Caco-2 (cell line): ENCODE results near the gene CRTC3. TPM values are rescaled to one million over a fixed set of nuclear protein-coding genes. Genes with fewer than 3 reads are reported as not detected.
"Not testable (repeated sequence)": the region's sequence is repeated elsewhere in the genome, so short reads cannot be mapped to it uniquely, and the experiment has no call there.

Source experiments
- BruUV-seq: library from RNA; stranded (reverse); fragments of 400-500 nt; replicated peaks from 2 replicates; lab custom pipeline; 2021; lab: Mats Ljungman, UMichigan
- CTCF ChIA-PET: fragments of 300-600 bp; sonication (Branson Sonifier 250); formaldehyde crosslinking; loops from one replicate; lab custom pipeline; 2022; ENCODE audit warnings: antibody characterized with exemption; lab: Charles Lee
- POLR2A ChIA-PET: fragments of 300-600 bp; sonication (Branson Sonifier 250); formaldehyde crosslinking; loops from one replicate; lab custom pipeline; 2022; ENCODE audit warnings: antibody characterized with exemption; lab: Charles Lee
- DNase-seq, 2 experiments: peaks; one replicate each; pipeline versions ENCODE4 v3.0.0 to v3.0.0-alpha.2; 2020 to 2022
- H3K27me3 ChIP-seq: replicated peaks from 2 replicates; pipeline ENCODE4 v1.6.0; 2011; ENCODE audit warnings: low read length; ENCODE audit not compliant: control insufficient read depth, insufficient read depth
- H3K36me3 ChIP-seq: 2 replicates; pipeline ENCODE4 v1.5.1; 2011; ENCODE audit warnings: low read length; ENCODE audit not compliant: control insufficient read depth, insufficient read depth
- H3K4me1 ChIP-seq: fragments of 250-450 bp; sonication (Bioruptor Pico); 2 replicates; pipeline ENCODE4 v1.5.1; 2020; ENCODE audit warnings: mild to moderate bottlenecking
- H3K4me3 ChIP-seq: 2 replicates; pipeline ENCODE4 v1.5.1; 2011; ENCODE audit warnings: low read depth, mild to moderate bottlenecking, control low read depth, low read length
- H3K9me3 ChIP-seq: fragments of 250-450 bp; sonication (Bioruptor Pico); 2 replicates; pipeline ENCODE4 v1.5.1; 2020; ENCODE audit warnings: mild to moderate bottlenecking, moderate library complexity
- H3K27ac Mint-ChIP-seq: one replicate; pipeline ENCODE4 v1.8.0; 2022; ENCODE audit warnings: mixed read lengths; ENCODE audit not compliant: unreplicated experiment
- H3K27me3 Mint-ChIP-seq: one replicate; pipeline ENCODE4 v1.8.0; 2022; ENCODE audit warnings: mixed read lengths; ENCODE audit not compliant: insufficient read depth, unreplicated experiment
- H3K36me3 Mint-ChIP-seq: one replicate; pipeline ENCODE4 v1.8.0; 2022; ENCODE audit warnings: mild to moderate bottlenecking, mixed read lengths; ENCODE audit not compliant: insufficient read depth, unreplicated experiment
- H3K4me1 Mint-ChIP-seq: one replicate; pipeline ENCODE4 v1.8.0; 2022; ENCODE audit warnings: low read depth, mixed read lengths; ENCODE audit not compliant: unreplicated experiment
- H3K4me3 Mint-ChIP-seq: one replicate; pipeline ENCODE4 v1.8.0; 2022; ENCODE audit warnings: mild to moderate bottlenecking, moderate library complexity, mixed read lengths; ENCODE audit not compliant: unreplicated experiment
- H3K9me3 Mint-ChIP-seq: one replicate; pipeline ENCODE4 v1.8.0; 2022; ENCODE audit warnings: mixed read lengths; ENCODE audit not compliant: unreplicated experiment
- CTCF ChIP-seq, 2 experiments: fragments of 200-600 bp in 1 of 2; IDR thresholded peaks; 1 replicate in 1 of 2; 2 replicates in 1 of 2; pipeline versions ENCODE4 v1.5.1 to v1.8.0; 2011 to 2022; ENCODE audit warnings: antibody characterized with exemption in 1 of 2, control low read depth in 1 of 2, inconsistent platforms in 1 of 2, low read depth in 1 of 2, low read length in 1 of 2, mild to moderate bottlenecking in 1 of 2, moderate library complexity in 1 of 2; ENCODE audit not compliant: insufficient read depth in 1 of 2, severe bottlenecking in 1 of 2, unreplicated experiment in 1 of 2
- intact Hi-C: fragments of 100-400 bp; cut with micrococcal nuclease; formaldehyde crosslinking; loops from one replicate; pipeline ENCODE4 v1.10.0; 2022; ENCODE audit not compliant: unreplicated experiment
- total RNA-seq: library from RNA; stranded (reverse); gene quantifications from 2 replicates; pipeline ENCODE4 v1.2.3, GENCODE V29; 2022

CRTC3 gene
- total RNA-seq, 1 experiment from 2014 or later = 35.0 TPM

GRCh38 chr15:90684281-90684680, 154.6 kb downstream of the CRTC3 start:
- H3K4me3 Mint-ChIP-seq = no peak overlapping the region
- no peak for TF ChIP-seq CTCF (IDR thresholded peaks at IDR 0.05; ENCODE audit: insufficient read depth in 1 of 2, low read depth in 1 of 2, low read length in 1 of 2, severe bottlenecking in 1 of 2, unreplicated experiment in 1 of 2)
- H3K36me3 Mint-ChIP-seq = no peaks in the 10 kb centered on the region
- H3K4me3 ChIP-seq = no peak overlapping the region
- no peaks in the 10 kb centered on the region for H3K36me3 ChIP-seq
- H3K9me3 Mint-ChIP-seq = no peaks in the 10 kb centered on the region
- DNase-seq = no peak
- H3K4me1 ChIP-seq = no peaks in the 10 kb centered on the region
- H3K27ac Mint-ChIP-seq = no peak overlapping the region
- no peaks in the 10 kb centered on the region for H3K9me3 ChIP-seq
- ChIA-PET POLR2A (no interaction called here), CTCF (no interaction called here)
- intact Hi-C loops = no loop called here
- H3K27me3 ChIP-seq = no peaks in the 10 kb centered on the region
- H3K4me1 Mint-ChIP-seq = no peaks in the 10 kb centered on the region
- no peaks in the 10 kb centered on the region for H3K27me3 Mint-ChIP-seq
- BruUV-seq = no TSS peak

- POLR2A ChIA-PET = no interaction called here
- DNase-seq = no peak
- no peaks in the 10 kb centered on the region for H3K27me3 ChIP-seq
- H3K27me3 Mint-ChIP-seq = no peaks in the 10 kb centered on the region
- CTCF ChIA-PET = interaction anchor here (0.6 kb wide), 1 partner anchor 221 kb away, joined by 3 read pairs; no protein-coding TSS in a partner anchor
- H3K9me3 ChIP-seq = no peaks in the 10 kb centered on the region
- H3K4me1 Mint-ChIP-seq = no peaks in the 10 kb centered on the region
- no peak overlapping the region for H3K27ac Mint-ChIP-seq
- no peak overlapping the region for H3K4me3 ChIP-seq
- H3K4me1 ChIP-seq = no peaks in the 10 kb centered on the region
- no peak for TF ChIP-seq CTCF (IDR thresholded peaks at IDR 0.05; ENCODE audit: insufficient read depth in 1 of 2, low read depth in 1 of 2, low read length in 1 of 2, severe bottlenecking in 1 of 2, unreplicated experiment in 1 of 2)
- no TSS peak for BruUV-seq
- H3K36me3 Mint-ChIP-seq = no peaks in the 10 kb centered on the region
- no peak overlapping the region for H3K4me3 Mint-ChIP-seq
- no peaks in the 10 kb centered on the region for H3K36me3 ChIP-seq
- no peaks in the 10 kb centered on the region for H3K9me3 Mint-ChIP-seq
- intact Hi-C loops = no loop called here
Observed at GRCh38 chr15:90685591-90686434, 156.1 kb downstream of the CRTC3 start.

- no TSS peak for BruUV-seq
- no peak overlapping the region for H3K27ac Mint-ChIP-seq
- no peak for DNase-seq
- ChIA-PET CTCF (interaction anchor here (0.6 kb wide), 1 partner anchor 221 kb away, joined by 3 read pairs; no protein-coding TSS in a partner anchor), POLR2A (no interaction called here)
- no peaks in the 10 kb centered on the region for H3K4me1 Mint-ChIP-seq
- intact Hi-C loops = no loop called here
- H3K4me3 Mint-ChIP-seq = no peak overlapping the region
- no peaks in the 10 kb centered on the region for H3K9me3 ChIP-seq
- H3K27me3 Mint-ChIP-seq = no peaks in the 10 kb centered on the region
- no peaks in the 10 kb centered on the region for H3K9me3 Mint-ChIP-seq
- H3K36me3 ChIP-seq = no peaks in the 10 kb centered on the region
- no peak overlapping the region for H3K4me3 ChIP-seq
- H3K4me1 ChIP-seq = no peaks in the 10 kb centered on the region
- TF ChIP-seq CTCF (IDR thresholded peaks at IDR 0.05; ENCODE audit: insufficient read depth in 1 of 2, low read depth in 1 of 2, low read length in 1 of 2, severe bottlenecking in 1 of 2, unreplicated experiment in 1 of 2) = no peak
- no peaks in the 10 kb centered on the region for H3K36me3 Mint-ChIP-seq
- H3K27me3 ChIP-seq = no peaks in the 10 kb centered on the region
Observed at GRCh38 chr15:90686435-90687218, 156.9 kb downstream of the CRTC3 start.

- H3K9me3 ChIP-seq, H3K4me1 ChIP-seq, H3K4me3 Mint-ChIP-seq, H3K36me3 ChIP-seq, H3K36me3 Mint-ChIP-seq, H3K27ac Mint-ChIP-seq, BruUV-seq, H3K9me3 Mint-ChIP-seq, H3K27me3 Mint-ChIP-seq, POLR2A ChIA-PET, H3K27me3 ChIP-seq, DNase-seq, H3K4me1 Mint-ChIP-seq, intact Hi-C loops, H3K4me3 ChIP-seq, CTCF ChIA-PET: not testable (repeated sequence)
Observed at GRCh38 chr15:90689326-90689961, 159.7 kb downstream of the CRTC3 start.
